NCI-H1048 (cell line): ENCODE results near the gene HBP1.
"Not testable (repeated sequence)": the region's sequence is repeated elsewhere in the genome, so short reads cannot be mapped to it uniquely, and the experiment has no call there.

Experiments
- DNase-seq: peaks from one replicate; lab custom pipeline; 2025; lab: John Stamatoyannopoulos, UW

HBP1 gene

DNA sequence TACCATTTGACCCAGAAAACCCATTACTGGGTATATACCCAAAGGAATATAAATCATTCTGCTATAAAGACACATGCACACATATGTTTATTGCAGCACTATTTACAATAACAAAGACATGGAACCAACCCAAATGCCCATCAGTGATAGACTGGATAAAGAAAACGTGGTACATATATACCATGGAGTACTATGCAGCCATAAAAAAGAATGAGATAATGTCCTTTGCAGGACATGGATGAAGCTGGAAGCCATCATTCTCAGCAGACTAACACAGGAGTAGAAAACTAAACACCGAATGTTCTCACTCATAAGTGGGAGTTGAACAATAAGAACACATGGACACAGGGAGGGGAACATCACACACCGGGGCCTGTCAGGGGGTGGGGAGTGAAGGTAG, 13.1 kb upstream of the HBP1 start:
- DNase-seq: not testable (repeated sequence)

DNA sequence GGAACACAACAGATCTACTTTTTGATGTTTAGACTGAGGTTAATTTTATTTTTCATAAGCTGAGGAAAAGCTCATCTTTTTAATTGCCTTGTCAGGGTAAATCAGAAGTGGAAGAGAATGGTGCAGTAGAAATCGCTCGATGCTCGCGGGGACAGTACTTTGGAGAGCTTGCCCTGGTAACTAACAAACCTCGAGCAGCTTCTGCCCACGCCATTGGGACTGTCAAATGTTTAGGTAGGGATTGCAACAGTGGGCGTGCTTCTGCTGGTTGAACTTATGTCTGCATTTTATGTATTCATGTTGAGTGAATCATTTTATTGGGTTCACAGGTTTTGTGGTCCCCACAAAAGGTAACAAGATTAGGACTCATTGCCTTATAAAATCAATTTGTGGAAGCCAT, 11.7 kb upstream of the HBP1 start:
- no peak for DNase-seq

DNA sequence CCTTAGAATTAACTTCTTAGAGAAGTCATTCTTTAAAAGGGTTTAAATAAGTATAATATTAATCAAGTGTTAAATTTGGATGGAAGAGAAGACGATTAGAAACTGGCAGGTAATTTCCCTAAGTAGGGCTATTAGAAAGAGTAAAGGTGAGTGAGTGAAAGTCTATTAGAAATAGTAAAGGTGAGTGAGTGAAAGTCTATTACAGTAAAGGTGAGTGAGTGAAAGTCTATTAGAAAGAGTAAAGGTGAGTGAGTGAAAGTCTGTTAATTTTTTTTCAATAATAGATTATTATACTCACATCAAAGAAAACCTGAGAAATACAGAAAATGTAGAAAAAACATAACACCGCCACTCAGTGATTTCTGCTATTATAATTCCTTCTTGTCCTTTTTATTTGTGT, 10.8 kb upstream of the HBP1 start:
- DNase-seq: no peak

DNA sequence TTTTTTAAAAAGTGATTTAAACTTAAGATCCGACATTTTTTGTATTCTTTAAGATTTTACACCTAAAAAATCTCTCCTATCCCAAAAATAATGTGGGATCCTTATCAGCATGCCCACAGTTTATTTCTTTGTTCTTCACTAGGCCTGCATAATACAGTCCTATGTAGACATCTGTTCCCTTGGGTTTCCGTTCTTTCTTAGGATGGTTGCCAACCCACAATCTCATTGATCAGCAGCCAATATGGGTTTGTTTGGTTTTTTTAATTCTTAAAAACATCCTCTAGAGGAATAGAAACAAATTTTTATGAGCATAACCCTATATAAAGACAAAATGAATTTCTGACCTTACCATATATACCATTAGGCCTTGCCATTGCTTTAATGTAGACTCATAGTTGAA, 8.4 kb upstream of the HBP1 start:
- no peak for DNase-seq

DNA sequence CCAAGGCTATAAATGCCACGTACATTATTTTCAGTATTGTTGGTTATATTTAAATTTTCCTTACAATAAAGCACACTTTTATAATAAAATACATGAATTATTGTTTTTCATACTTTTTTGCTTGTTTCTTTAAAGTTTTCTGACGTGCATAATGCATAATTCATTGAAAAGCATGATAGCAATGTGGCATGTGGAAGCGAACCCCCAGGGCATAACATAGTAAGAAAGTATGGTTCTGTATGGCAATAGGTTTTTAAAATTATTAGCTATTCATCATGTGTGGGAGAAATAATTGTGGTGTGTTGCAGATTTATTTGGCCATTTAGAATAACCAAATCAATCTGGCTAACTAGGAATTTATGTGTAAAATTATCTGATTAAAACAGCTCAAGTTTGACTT, 7.4 kb upstream of the HBP1 start:
- no peak for DNase-seq

DNA sequence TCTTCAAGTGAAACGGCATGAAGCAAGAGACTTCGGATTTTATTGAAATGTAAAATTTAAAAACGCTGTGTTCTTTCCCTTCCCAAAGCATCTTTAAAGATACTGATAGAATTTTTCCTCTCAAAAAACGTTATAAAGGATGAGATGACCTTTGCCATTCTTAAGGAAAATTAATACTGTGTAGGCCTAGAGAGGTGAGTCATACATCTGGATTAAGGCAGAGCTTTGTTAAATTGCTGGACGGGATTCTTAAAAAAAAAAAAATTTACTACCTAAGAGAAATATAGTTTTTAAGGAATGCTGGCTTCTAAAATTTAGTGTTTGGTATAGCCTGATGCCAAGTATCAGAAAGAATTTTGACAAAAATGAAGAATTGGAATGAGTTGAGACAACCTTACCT, 6.3 kb upstream of the HBP1 start:
- no peak for DNase-seq

DNA sequence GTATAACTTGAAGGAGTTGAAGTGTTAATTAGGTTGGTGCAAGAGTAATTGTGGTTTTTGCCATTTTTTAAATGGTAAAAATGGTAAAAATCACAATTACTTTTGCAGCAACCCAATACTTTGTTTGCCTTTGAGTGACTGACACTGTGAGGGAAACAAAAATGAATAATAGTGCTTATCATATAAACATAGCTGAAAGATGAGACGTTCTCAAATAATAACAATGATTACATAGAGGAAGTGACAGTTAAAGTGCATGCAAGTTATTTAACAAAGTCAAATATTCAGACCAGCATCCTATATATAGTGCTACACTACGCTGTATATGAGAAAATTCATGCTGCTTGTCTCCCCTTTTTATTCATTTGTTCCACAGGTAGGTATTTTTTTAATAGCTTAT, 4.7 kb upstream of the HBP1 start:
- no peak for DNase-seq

DNA sequence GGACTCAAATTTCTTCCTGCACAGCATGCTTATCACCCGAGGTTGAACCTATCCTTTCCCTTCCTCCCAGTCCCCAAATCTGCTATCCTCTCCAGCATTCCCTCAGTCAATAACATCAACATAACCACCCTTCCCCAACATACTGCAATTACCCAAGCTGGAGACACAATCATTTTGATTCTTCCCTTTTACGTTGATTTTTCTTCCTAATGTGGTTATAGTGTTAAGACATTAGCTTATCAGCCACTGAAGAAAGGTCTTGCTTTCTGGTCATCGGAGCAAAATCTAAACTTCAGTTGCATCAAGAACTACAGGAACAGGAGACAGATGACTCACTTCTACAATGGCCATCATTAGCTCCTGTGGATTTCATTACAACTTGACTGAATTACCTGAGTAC, 3.5 kb upstream of the HBP1 start:
- DNase-seq: no peak

DNA sequence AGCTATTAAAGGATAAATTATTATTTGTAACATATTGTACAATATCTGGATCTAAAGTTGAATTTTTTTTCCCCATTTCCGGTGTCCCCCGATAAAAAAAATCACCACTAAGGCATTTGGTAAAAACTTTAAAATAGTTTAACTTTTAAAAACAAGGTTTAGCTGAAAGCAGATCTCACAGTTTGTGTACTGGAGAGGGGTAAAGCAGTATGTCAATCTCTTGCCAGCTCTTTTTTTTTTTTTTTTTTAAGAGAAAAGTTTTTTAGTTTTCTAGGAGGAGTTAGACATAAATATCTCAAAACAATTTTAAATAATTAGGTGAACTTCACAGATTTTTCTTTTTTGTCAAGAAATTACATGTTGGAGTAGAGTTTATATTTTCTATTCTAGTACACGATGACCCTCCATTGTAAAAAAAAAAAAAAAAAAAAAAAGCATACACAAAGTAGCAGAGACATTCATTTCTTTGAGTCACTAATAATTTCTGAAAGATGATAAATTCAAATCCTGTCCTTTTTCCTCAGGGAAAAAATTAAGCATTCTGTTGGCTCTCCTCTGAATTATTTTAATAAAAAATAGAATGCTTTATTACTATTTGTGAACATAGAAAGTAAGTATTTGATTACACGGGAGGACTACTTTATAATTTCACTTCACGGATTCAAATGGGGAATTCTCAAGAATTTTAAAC, 1.9 kb upstream of the HBP1 start:
- no peak for DNase-seq

DNA sequence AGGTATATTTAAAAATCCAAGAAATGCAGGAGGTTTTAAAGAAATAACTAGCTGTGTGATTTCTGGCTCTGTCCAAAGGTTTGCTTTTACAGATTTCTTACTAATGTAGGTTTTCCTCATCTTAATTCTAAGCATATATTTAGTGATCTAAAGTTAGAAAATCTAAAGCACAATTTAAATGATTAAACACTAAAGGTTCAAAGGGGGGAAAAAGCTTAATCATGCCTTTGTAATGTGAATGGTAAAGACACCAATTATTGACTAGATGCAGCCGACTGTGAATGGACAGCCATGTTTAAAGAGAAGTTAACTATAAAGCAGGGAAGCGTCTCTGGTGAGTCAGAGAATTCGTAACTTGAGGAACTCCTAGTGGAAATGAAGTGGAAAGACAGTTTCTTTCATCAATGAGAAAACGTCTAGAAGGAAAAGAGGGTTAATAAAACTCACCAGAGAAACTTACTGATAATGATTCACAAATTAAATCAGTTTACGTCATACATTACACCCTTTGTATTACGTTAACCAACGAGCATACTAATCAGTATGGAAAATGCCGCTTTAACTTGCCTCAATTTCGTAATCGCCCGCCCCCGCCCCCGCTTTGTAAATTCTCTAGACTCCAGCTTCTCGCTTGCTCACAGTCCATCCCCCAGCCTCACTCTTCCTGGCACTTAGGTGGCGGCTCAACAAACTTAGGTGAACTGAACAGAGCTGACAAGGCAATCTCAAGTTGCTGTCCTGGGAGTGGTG, 1.1 kb upstream of the HBP1 start:
- no peak for DNase-seq

DNA sequence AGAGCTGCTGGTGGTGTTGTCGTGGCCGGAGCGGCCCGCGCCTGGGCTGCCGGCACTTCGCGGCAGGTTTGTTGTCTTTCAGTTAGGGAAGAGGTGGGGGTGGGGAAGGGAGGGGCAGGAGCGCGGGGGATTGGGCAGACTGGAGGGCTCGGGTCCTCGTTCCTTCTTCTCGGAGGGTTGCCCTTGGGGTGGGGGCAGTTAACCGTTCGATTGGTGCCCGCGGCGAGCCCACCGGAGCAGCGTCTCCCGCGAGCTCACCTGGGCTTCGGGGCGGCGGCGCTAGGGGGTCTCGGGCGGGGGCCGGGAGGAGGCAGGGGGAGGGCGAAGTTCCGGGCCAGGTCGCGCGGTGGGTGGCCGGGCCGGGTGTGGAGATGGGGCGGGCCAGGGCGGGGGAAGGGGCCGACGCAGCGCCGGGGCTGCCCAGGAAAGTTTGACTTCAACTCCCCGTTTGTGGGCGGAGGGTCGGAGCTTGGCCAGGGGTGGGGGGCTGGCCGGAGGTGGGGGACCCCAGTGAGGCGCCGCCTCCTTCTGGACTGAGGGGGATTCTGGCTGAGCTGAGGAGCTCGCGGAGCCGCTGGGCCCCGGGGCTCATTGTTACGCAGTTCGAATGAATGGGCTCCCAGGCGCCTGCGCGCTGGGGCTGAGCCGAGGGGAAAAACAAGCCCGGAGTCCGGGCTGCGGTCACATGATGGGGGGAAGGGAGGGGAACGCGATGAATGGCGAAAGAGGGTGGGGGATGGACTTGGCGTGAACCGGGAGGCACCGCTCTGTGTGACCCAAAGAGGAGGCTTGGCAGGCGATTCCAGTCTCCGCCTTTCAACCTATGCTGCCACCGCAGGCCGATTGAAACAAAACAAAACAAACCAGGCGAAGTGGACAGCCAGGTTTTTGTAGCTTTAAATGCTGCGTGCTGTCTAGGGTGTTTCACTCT, 582 bp downstream of the HBP1 start:
- peak; percentile 86 for DNase-seq

DNA sequence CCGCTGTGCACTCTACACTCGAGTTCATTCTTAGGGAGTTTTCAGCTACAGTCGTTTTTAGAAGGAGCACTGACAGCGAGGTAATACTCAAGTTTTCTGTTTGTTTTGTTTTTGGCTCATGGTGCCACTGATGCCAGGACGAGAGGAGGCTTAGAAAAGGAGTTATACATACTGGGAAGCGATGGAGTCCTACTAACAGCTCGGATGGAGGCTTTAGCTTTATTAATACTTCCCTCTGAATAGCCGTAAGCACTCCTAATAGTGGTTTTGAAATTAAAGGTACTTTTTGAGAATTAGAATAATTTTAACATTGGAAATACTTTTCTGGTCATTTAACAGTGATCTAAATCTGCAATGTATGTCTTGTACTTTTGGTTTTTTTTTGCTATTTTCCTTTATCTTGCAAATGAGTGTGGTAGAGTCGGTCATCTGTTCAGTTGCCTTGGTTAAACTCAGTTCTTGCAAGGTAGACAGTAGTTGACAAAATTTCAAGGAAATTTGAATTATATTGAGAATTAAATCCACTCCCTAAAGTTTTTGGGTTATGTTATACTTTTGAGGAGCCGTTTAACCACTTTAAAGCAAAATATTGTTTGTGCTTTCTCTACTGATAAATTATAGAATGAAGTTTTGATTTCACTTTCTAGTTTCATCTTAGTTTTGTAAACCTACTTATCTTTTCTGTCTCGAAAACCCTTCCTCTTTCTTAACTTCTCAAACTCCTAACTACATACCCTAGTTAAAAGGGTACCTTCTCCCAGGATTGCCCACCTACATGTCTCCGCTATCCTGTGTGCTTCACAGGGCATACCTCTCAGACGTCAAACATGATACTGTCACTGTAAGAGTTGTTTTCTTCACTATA, 1.5 kb downstream of the HBP1 start:
- DNase-seq: no peak

DNA sequence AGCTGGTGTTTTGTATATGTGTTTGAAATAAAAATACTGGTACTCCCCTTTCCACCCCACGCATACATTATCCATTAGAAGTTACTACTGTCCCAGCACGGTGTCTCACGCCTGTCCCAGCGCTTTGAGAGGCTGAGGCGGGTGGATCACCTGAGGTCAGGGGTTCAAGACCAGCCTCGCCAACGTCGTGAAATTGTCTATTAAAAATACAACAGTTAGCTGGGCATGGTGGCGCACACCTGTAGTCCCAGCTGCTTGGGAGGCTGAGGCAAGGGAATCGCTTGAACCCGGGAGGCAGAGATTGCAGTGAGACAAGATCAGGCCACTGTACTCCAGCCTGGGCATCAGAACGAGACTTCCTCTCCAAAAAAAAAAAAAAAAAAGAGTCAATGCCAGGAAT, 2.7 kb downstream of the HBP1 start:
- DNase-seq: no peak

DNA sequence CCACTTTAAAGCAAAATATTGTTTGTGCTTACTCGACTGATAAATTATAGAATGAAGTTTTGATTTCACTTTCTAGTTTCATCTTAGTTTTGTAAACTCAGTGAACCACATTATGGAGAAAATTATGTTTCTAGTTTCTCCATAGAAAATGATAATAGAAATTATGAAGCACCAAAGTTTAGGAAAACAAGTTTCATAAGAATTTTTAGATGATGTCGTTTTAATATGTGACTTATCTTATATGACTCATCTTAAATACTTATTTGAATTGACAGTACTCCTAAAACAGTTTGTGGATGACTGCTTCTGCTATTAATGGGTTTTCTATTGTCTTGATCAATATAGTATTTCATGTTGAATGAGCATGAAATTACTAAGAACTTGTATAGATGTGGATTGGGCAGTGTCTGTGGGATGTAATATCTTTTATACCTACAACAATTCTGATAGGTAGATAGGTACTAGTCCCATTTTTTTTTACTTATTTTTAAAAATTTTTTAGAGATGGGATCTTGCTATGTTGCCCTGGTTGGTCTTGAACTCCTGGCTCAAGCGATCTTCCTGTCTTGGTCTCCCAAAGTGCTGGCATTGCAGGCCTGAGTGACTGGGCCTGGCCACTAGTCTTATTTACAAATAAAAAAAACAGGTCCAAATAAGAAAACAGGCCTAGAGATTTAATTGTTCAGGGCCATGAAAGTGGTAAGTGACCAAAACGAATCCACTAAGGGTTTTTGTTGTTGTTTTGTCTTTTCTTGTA, 3.7 kb downstream of the HBP1 start:
- DNase-seq: no peak

DNA sequence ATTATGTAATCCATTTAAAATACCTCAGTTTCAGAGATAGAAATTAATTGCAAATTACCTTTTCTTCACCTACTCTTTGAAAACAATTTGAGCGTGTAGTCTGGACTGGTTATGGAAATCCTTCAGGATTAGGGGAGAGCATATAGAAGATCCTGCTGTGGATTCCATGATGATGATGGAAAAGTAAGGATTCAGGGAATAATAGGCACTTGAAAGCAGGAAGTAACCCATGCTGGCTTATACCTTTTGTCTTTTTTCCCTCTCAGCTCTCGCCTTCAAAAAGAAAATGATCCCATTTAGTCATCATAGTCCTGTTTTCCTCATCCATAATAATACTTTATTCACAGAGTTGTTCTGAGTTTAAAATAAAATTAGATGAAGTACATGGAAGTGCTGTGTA, 4.4 kb downstream of the HBP1 start:
- DNase-seq: no peak

DNA sequence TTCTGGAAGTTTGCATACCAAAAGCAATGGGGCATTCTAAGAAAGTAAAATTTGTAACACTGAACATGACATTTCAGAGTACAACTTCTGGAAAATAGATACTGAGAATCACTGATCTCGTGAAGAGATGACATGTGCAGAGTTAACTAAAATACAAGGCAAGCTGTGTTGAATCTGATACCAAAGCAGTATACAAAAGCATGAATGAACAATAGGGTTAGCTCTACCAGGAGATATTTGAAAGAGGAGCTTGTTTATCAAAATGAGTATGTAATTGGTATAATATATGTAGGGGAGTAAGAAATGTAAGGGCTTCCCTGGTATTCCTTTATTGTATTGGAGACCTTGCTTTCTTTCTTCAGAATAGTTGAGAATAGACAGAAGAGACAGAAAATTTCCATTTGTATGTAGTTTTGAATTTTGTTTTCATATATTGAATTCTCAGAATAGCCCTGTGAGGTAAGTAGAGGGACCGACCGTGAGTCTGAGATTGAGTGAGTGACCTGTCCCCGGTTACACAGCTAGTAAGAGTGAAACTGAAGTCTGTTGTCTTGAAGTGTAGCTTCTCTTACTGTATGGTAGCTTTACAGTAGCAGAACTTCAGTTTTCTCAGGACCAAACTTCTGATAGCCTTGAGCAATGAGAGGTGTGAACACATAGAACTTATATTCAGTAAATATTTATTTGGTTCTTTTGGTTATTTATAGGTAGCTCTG, 5.0 kb downstream of the HBP1 start:
- no peak for DNase-seq

DNA sequence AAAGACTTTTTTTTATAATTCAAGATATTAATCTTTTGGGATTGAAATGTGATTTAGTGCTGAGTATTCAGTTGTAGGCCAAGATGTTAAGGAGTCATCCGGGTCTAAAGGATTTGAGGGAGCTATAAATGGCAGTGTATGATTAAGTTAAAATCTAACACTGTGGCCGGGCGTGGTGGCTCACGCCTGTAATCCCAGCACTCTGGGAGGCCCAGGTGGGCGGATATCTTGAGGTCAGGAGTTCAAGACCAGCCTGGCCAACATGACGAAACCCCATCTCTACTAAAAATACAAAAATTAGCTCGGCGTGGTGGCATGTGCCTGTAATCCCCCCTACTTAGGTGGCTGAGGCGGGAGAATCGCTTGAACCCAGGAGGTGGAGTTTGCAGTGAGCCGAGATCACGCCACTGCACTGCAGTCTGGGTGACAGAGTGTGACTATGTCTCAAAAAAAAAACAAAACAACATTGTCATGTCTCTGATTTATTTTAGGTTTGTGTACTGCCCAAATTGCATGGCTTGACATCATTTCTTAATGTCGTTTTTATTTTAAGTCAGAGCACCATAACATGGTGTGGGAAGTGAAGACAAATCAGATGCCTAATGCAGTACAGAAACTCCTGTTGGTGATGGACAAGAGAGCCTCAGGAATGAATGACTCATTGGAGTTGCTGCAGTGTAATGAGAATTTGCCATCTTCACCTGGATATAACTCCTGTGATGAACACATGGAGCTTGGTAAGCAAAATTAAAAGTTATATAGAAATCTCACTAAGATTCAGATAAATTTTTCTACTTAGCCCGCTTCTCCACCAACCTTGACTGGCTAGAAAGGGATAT, 10.7 kb downstream of the HBP1 start:
- DNase-seq: no peak

DNA sequence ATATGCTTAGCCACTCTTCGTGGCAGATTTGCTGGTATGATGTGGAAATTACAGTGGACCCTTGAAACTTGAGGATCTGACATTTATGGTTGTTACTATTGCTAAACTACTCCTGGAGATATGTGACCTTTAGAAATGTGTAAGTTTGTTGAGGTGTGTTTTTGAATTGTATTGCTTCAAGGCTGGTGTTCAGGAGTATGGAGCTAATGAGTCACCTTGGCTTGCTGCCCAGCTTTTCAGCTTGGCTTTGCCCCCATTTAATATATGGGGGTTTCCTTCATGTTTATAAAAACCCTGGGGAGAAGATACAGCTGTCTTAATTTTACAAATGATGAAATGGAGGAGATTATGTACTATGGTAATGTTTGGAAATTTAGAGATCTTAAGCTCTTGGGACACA, 11.6 kb downstream of the HBP1 start:
- no peak for DNase-seq

DNA sequence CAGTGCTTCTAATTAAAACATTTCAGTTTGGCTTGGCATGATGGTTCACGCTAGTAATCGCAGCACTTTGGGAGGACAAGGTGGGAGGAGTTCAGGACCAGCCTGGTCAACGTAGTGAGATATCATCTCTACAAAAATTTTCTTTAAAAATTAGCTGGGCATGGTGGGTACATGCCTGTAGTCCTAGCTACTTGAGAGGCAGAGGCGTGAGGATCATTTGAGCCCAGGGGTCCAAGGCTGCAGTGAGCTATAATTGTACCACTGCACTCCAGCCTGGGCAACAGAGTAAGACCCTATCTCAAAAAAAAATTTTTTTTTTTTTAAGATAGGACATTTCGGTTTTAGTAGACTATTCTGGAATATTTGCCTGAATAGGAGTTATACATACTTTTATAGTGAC, 12.4 kb downstream of the HBP1 start:
- no peak for DNase-seq

DNA sequence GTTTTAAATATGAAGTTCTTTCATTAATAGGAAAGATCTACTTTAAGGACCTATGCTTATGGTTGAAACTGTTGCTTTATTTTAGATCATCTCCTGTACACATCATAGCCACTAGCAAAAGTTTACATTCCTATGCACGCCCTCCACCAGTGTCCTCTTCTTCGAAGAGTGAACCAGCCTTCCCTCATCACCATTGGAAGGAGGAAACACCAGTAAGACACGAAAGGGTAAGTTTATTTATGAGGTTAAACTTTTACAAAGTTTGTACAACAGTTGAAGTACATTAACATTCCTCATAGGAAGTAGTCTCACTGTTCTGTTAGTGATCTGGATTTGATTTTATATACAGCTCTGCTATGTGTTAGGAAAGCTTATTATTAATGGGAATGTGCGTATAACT, 16.9 kb downstream of the HBP1 start:
- no peak for DNase-seq
